HL-60 (cell line): ENCODE measurements around the gene CAB39L.

Experiments
- DNase-seq, 2 experiments: peaks; one replicate each; pipeline ENCODE4 v3.0.0-alpha.2; 2010 to 2020; ENCODE audit warnings: low read depth in 1 of 2, low spot score in 1 of 2
- H3K27ac ChIP-seq: fragments of 250-450 bp; sonication (Bioruptor Pico); replicated peaks from 2 replicates; pipeline ENCODE4 v1.5.1; 2020; ENCODE audit warnings: mild to moderate bottlenecking, moderate library complexity
- H3K27me3 ChIP-seq: fragments of 250-450 bp; sonication (Bioruptor Pico); 2 replicates; pipeline ENCODE4 v1.5.1; 2021; ENCODE audit warnings: mild to moderate bottlenecking, moderate library complexity; ENCODE audit not compliant: insufficient read depth, poor library complexity, severe bottlenecking
- H3K4me3 ChIP-seq: replicated peaks from 2 replicates; pipeline ENCODE4 v1.5.1; 2011; ENCODE audit warnings: mild to moderate bottlenecking, control low read depth, low read length; ENCODE audit not compliant: insufficient read depth
- GABPA ChIP-seq: IDR thresholded peaks from 2 replicates; pipeline ENCODE4 v1.6.1; 2012; ENCODE audit warnings: low read depth
- POLR2AphosphoS5 ChIP-seq: IDR thresholded peaks from 2 replicates; pipeline ENCODE4 v1.6.1; 2012; ENCODE audit warnings: low read depth
- REST ChIP-seq: IDR thresholded peaks from 2 replicates; pipeline ENCODE4 v1.6.1; 2012; ENCODE audit warnings: low read depth; ENCODE audit not compliant: insufficient replicate concordance
- SPI1 ChIP-seq: IDR thresholded peaks from 2 replicates; pipeline ENCODE4 v1.6.1; 2012; ENCODE audit warnings: low read depth, mild to moderate bottlenecking, borderline replicate concordance
- TF ChIP-seq, protein P1 (sequence below): IDR thresholded peaks from one replicate; pipeline ENCODE4 v1.5.1; 2011; ENCODE audit warnings: low read length, control low read depth, inconsistent platforms; ENCODE audit not compliant: insufficient read depth

CAB39L gene

GRCh38 chr13:49311816-49312215 lies 132.0 kb downstream of the CAB39L start:
- TF ChIP-seq REST (no peak), GABPA (no peak), POLR2AphosphoS5 (no peak), SPI1 (no peak)
- TF ChIP-seq, protein P1, sequence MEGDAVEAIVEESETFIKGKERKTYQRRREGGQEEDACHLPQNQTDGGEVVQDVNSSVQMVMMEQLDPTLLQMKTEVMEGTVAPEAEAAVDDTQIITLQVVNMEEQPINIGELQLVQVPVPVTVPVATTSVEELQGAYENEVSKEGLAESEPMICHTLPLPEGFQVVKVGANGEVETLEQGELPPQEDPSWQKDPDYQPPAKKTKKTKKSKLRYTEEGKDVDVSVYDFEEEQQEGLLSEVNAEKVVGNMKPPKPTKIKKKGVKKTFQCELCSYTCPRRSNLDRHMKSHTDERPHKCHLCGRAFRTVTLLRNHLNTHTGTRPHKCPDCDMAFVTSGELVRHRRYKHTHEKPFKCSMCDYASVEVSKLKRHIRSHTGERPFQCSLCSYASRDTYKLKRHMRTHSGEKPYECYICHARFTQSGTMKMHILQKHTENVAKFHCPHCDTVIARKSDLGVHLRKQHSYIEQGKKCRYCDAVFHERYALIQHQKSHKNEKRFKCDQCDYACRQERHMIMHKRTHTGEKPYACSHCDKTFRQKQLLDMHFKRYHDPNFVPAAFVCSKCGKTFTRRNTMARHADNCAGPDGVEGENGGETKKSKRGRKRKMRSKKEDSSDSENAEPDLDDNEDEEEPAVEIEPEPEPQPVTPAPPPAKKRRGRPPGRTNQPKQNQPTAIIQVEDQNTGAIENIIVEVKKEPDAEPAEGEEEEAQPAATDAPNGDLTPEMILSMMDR, result no peak
- no peak for DNase-seq

GRCh38 chr13:49310251-49310650 lies 133.6 kb downstream of the CAB39L start:
- no peaks in the 10 kb centered on the region for H3K27me3 ChIP-seq
- H3K4me3 ChIP-seq, result no peak overlapping the region
- no peak overlapping the region for H3K27ac ChIP-seq
- TF ChIP-seq POLR2AphosphoS5, result no peak
- no peak for TF ChIP-seq SPI1
- TF ChIP-seq REST, result no peak
- no peak for TF ChIP-seq GABPA
- TF ChIP-seq, protein P1, result no peak
- no peak for DNase-seq

More at GRCh38 chr13:49311816-49312215, 132.0 kb downstream of the CAB39L start:
- Histone ChIP-seq H3K27ac (no peak overlapping the region), H3K4me3 (no peak overlapping the region), H3K27me3 (no peaks in the 10 kb centered on the region)

DNA sequence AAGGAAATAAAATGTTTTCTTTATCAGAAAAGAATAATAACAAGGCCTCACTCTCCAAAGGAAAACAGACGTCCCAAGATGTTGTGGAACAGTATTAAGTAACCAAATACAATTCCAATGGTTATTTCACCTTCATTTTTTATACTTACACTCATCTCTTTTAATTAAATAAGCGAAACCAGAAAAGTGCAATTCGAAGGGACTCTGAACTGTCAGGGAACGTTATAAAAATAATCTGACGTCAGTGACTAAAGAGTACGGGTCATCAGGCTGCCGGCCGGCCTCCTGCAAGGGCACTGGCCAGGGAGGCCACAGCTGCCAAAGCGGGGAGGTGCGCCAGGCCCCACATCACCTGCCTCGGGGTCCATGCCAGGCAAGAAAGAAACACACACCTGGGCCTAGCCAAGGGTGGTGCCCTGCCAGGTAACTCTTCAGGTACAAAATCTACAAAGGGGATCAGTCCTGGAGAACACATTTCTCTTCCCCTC lies 134.9 kb downstream of the CAB39L start:
- TF ChIP-seq REST (no peak), POLR2AphosphoS5 (no peak), SPI1 (no peak), GABPA (no peak)
- TF ChIP-seq, protein P1, result no peak
- no peak overlapping the region for H3K27ac ChIP-seq

More for the DNA sequence above, 134.9 kb downstream of the CAB39L start:
- no peaks in the 10 kb centered on the region for H3K27me3 ChIP-seq
- DNase-seq, result no peak
- no peak overlapping the region for H3K4me3 ChIP-seq
